ENCODE data around the gene RALGPS1. TPM values are rescaled to one million over a fixed set of nuclear protein-coding genes. Genes with fewer than 3 reads are reported as not detected.

RALGPS1 gene
- total RNA-seq, 4 donors from 2014 or later = 2.2 to 10.3 (median 5.4) TPM

DNA sequence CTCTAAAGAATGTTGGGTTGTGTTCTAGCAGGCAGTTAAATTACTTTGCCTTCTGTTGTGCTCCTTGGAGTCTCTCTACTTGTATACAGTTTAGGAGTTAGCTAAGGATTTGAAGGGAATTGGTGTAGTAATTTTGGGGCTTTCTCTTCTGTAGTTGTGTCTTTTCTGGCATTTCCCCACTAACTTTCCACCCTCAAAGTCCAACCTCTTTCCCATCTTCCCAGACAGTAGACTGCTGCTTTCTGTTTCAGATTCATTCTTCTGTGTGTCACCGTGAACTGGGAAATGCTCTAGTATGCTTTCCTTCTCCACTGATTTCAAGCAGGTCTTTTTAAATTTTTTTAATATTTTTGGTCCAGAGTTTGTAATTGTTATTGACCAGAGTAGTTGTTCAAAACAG lies 212.4 kb downstream of the RALGPS1 start:
- DNase-seq (no peak), ATAC-seq (no peak)
- Histone ChIP-seq H3K9me3 (no peaks in the 10 kb centered on the region), H3K4me3 (no peak overlapping the region), H3K27me3 (no peaks in the 10 kb centered on the region), H3K36me3 (no peaks in the 10 kb centered on the region), H3K27ac (peak overlapping the region in 3 of 4 donors; percentile 28 to 98 (median 94)), H3K4me1 (peaks cover 45 to 52% of the 10 kb centered on the region in 2 donors)
- in situ Hi-C loops (cut with MboI; ENCODE audit: low sequenced_read_pairs in 4 of 4) (no loop called here), intact Hi-C loops (cut with DNase I; ENCODE audit: low total_unique reads) (no loop called here)
- TF ChIP-seq POLR2A (IDR thresholded peaks at IDR 0.05) = no peak
- TF ChIP-seq, protein P1, sequence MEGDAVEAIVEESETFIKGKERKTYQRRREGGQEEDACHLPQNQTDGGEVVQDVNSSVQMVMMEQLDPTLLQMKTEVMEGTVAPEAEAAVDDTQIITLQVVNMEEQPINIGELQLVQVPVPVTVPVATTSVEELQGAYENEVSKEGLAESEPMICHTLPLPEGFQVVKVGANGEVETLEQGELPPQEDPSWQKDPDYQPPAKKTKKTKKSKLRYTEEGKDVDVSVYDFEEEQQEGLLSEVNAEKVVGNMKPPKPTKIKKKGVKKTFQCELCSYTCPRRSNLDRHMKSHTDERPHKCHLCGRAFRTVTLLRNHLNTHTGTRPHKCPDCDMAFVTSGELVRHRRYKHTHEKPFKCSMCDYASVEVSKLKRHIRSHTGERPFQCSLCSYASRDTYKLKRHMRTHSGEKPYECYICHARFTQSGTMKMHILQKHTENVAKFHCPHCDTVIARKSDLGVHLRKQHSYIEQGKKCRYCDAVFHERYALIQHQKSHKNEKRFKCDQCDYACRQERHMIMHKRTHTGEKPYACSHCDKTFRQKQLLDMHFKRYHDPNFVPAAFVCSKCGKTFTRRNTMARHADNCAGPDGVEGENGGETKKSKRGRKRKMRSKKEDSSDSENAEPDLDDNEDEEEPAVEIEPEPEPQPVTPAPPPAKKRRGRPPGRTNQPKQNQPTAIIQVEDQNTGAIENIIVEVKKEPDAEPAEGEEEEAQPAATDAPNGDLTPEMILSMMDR (IDR thresholded peaks at IDR 0.05 in 4 of 5, conservative IDR thresholded peaks at IDR 0.05 in 1 of 5) = no peak

- peaks cover 52 to 54% of the 10 kb centered on the region in 2 donors for H3K4me1 ChIP-seq
- ATAC-seq (peak; percentile 56 to 70), DNase-seq (peak; percentile 95)
- no peaks in the 10 kb centered on the region for H3K27me3 ChIP-seq
- intact Hi-C loops (cut with DNase I; ENCODE audit: low total_unique reads) = no loop called here
- H3K9me3 ChIP-seq = no peaks in the 10 kb centered on the region
- peak overlapping the region; percentile 92 to 98 (median 94) for H3K27ac ChIP-seq
- H3K4me3 ChIP-seq = no peak overlapping the region
- peak; percentile 14 to 35 for TF ChIP-seq POLR2A (IDR thresholded peaks at IDR 0.05)
- TF ChIP-seq, protein P1 (IDR thresholded peaks at IDR 0.05 in 4 of 5, conservative IDR thresholded peaks at IDR 0.05 in 1 of 5) = no peak
- H3K36me3 ChIP-seq = no peaks in the 10 kb centered on the region
- in situ Hi-C loops (cut with MboI; ENCODE audit: low sequenced_read_pairs in 4 of 4) = no loop called here
Observed at GRCh38 chr9:127128341-127129072, 213.9 kb downstream of the RALGPS1 start.

- Histone ChIP-seq H3K9me3 (no peaks in the 10 kb centered on the region), H3K27ac (peak overlapping the region; percentile 92 to 98 (median 94)), H3K4me3 (no peak overlapping the region), H3K36me3 (no peaks in the 10 kb centered on the region), H3K4me1 (peaks cover 58 to 59% of the 10 kb centered on the region in 2 donors), H3K27me3 (no peaks in the 10 kb centered on the region)
- intact Hi-C loops (cut with DNase I; ENCODE audit: low total_unique reads) (no loop called here), in situ Hi-C loops (cut with MboI; ENCODE audit: low sequenced_read_pairs in 4 of 4) (no loop called here)
- TF ChIP-seq, protein P1 (IDR thresholded peaks at IDR 0.05 in 4 of 5, conservative IDR thresholded peaks at IDR 0.05 in 1 of 5) = no peak
- no peak for TF ChIP-seq POLR2A (IDR thresholded peaks at IDR 0.05)
- DNase-seq = no peak
- ATAC-seq = peak in 1 of 2 donors; percentile 0
Observed at GRCh38 chr9:127129073-127129717, 214.6 kb downstream of the RALGPS1 start.

DNA sequence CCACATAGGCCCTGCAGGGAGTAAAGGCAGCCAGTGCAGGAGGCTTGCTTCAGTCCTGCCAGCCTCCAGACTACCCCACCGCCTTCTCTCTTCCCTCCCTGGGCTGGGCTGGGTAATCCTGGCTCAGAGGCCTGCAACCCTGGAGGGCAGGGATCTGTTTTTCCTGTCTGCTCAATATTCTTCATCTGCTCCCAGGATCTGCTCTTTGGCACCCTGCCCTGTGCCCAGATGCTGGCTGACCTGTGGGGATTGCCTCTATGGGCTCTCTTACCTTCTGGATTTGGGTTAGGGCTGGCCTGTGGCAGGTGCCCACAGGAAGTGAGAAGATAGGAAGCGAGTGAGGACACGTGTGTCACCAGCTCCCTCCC lies 215.1 kb downstream of the RALGPS1 start:
- in situ Hi-C loops (cut with MboI; ENCODE audit: low sequenced_read_pairs in 4 of 4) = no loop called here
- Histone ChIP-seq H3K4me3 (no peak overlapping the region), H3K9me3 (no peaks in the 10 kb centered on the region), H3K27me3 (no peaks in the 10 kb centered on the region), H3K36me3 (no peaks in the 10 kb centered on the region), H3K27ac (peak overlapping the region; percentile 92 to 98 (median 94)), H3K4me1 (peaks cover 63 to 64% of the 10 kb centered on the region in 2 donors)
- ATAC-seq (no peak), DNase-seq (no peak)
- TF ChIP-seq, protein P1 (IDR thresholded peaks at IDR 0.05 in 4 of 5, conservative IDR thresholded peaks at IDR 0.05 in 1 of 5) = no peak
- TF ChIP-seq POLR2A (IDR thresholded peaks at IDR 0.05) = no peak
- intact Hi-C loops (cut with DNase I; ENCODE audit: low total_unique reads) = loop anchor here (10.0 kb wide), 1 partner anchor 325 kb away; the partner anchor contains the start of gene ZBTB43

Data from gastrocnemius medialis (tissue), 4 donors.